OCI-M2 (cell line): ENCODE results near the gene FGF18.

Source experiments
- DNase-seq: peaks from one replicate; lab custom pipeline; 2025; ENCODE audit not compliant: unreplicated experiment; lab: John Stamatoyannopoulos, UW

FGF18 gene

GRCh38 chr5:171464829-171465228 lies 45.4 kb downstream of the FGF18 start:
- no peak for DNase-seq

GRCh38 chr5:171467107-171467506 lies 47.7 kb downstream of the FGF18 start:
- no peak for DNase-seq

DNA sequence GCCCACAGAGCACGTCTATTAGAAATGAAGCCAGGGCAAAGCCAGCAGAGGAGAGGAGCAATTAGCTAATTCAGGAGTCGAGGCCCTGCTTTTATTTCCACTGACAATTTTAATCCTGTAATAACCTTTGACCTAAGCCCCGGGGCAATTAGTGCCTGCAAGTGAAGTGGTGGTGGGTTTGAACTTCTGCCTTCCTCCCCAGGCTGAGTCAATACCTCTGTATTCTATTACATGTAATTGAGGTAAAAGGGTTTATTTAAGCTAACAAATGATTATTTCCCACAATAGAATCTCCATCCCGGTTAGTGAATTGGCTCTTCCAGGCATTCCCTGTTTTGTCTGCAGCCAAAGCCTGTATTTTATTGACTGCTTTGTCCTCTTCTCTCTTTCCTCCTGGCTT lies 49.9 kb downstream of the FGF18 start:
- DNase-seq, result no peak

DNA sequence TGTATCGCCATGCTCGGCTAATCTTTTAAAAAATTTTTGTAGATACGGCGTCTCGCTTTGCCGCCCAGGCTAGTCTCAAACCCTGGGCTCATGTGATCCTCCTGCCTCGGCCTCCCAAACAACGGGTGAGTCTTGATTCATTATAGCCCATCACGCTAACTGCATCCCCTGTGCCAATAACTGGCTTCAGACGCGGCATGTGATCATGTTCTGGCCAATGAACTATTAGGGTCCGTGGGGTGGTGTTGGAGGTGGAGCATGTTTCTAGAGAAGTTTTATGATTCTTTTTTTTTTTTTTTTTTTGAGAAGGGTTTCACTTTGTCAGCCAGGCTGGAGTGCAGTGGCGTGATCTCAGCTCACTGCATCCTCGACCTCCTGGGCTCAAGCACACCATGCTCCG lies 51.0 kb downstream of the FGF18 start:
- no peak for DNase-seq

GRCh38 chr5:171474230-171474813 lies 54.9 kb downstream of the FGF18 start:
- no peak for DNase-seq

- DNase-seq, result no peak
These were observed 56.1 kb downstream of the FGF18 start for GRCh38 chr5:171475596-171475995.

- no peak for DNase-seq
These were observed 57.3 kb downstream of the FGF18 start for GRCh38 chr5:171476701-171477100.

- DNase-seq, result no peak
These were observed 57.7 kb downstream of the FGF18 start for GRCh38 chr5:171477101-171477500.

DNA sequence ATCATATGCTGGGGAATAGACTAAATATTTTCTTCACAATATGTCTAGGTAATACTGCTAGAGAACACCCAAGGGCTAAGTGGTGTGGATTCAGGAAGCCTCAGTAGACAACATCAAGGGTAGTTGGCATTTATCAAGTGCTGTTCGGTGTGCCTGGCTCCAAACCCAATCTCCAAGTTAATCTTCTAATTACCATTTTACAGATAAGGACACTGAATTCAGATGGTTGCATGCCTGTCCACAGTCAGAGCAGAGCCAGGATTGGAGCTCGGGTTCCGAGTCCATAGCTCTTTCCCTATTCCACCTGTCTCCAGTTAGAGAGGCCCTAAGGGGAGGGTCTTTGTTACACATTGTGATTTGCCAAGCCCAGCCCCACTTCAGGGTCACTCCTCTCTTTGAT lies 58.2 kb downstream of the FGF18 start:
- DNase-seq, result no peak

- DNase-seq, result no peak
These were observed 59.7 kb downstream of the FGF18 start for GRCh38 chr5:171478946-171479775.

- DNase-seq, result no peak
These were observed 60.3 kb downstream of the FGF18 start for GRCh38 chr5:171479776-171480125.

DNA sequence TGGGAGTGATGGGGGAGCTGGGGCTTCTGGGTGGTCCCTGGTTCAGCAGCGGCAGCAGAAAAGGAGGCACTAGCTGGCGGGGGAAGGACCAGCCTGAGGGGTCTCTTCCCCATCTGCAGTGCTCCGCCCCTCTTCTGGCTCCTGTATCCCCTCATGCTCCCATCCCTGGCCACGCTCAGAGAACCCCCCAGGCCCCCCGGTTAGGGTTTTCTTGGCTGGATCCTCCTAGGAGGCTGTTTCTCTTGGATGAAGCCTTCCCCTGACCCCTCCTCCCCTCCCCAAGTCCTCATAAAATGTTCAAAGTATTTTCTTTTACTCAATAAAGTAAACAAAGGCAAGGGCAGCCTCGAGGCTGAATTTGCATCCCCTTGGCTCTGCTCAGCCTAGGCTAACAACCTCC lies 60.8 kb downstream of the FGF18 start:
- no peak for DNase-seq

DNA sequence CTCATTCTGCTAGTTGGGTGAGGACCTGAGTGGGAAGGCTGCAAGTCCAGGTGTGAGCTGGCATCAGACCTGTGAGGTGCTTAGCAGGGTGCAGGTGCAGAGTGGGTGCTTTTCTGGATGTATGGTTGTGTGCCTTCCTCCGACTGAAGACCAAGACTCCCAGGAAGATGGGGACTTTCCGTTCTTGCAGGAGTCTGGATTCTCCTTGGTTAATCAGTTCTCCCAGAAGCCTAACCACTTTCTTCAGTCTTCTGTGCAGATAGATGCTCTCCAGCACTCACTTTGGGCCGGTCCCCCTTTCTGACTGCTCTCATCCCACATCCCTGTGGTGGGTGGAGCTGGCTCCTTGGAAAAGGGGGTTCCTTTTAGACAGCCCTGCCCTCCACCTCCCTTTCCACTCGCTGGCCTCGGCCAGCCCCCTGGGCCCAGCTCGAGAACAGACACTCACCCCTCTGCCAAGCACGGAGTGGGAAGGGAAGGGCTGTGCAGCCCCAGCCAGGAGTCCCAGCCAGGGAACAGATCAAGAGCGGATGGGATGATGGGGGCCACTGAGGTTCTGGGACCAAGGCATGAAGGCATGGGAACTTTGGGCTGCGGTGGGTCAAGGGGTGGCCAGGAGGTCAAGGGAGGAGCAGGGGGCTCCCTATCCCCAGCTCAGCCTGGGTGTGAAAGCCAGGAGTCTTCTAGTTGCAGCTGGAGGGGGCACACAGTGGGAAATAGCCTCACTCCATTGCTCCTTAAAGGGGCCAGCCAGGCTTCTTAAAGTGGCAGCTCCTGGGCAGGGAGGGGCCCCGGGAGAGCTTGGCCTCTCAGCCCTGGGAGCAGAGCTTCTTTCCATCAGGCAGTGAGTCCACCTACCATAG lies 62.4 kb downstream of the FGF18 start:
- no peak for DNase-seq

DNA sequence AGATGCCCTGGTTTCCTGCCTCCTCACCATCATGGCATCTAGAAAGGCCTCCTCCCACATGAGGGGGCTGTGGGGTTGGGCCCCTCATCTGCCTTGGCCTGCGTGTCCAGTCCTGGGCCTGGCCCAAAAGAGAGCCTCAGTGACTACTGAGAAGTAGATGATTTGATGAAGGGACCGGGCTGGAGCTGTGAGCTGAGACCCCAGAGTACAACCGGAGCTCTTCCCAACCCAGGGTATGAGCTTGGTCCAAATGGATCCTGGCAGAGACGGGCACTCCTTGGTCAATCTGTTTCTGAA lies 62.9 kb downstream of the FGF18 start:
- no peak for DNase-seq

DNA sequence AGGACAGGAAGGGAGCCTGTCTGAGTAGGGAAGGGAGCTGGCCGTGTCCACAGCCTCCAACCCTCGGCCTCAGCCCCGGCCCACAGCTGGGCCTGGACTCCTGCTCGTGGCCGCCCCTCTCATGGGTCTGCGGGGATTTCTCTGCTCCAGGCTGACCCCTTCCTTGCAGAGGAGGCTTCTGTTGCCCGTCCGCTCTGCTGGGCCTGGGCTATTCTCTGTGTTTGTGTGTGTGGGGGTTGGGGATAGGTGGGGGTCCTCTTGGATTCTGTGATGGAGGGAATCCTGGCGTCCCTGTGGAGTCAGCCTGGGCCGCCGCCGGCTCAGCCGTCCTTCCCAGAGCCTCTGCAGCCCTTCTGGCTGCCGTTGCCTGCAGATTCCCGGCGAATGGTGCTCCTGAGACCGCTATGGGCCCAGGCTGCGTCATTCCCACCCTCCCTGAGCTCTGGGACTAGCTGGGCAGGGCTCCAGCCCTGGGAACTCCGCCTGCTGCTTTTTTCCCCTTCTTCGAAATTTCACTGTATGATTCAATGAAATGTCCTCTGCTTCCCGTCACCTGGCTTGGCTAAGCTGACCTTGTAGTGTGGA lies 64.2 kb downstream of the FGF18 start:
- DNase-seq, result no peak

DNA sequence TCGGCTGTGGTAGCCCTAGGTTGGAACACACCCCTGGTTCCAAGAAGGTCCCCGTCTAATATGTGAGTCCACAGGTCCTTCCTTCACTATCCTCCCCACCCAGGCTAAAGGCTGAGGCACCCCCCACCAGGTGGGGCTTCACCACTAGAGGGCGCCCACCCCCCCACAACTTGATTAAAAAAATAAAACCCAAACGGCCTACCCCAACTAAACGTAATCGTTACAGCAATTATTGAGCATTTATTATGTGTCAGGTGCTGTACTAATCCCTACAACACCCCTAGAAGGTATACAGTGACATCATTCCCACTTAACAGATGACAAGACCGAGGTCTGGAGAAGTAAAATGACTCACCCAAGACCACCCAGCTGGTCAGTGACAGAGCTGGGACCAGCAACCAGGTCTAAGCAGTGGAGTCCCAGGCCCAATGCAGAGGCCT lies 65.0 kb downstream of the FGF18 start:
- no peak for DNase-seq

- no peak for DNase-seq
These were observed 66.2 kb downstream of the FGF18 start for GRCh38 chr5:171485668-171486067.

DNA sequence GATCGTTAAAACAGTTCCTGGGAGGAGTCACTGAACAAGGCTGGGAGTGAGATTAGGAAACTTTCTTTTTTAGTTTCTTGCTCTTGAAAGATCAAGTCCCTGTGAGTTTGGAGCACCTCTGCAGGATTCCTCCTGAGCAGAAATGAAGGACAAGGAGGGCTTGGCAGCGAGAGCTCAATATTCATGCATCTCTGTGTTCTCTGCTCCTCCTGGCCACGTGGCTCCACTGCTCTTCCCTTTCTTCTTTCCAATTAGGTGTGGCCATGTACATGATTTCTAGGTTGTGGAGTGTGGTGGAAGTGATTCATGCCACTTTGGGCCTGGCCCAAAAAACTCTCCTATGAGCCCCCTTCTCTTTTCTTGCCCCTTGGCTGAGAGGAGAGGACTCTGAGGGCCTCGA lies 67.2 kb downstream of the FGF18 start:
- DNase-seq, result no peak

DNA sequence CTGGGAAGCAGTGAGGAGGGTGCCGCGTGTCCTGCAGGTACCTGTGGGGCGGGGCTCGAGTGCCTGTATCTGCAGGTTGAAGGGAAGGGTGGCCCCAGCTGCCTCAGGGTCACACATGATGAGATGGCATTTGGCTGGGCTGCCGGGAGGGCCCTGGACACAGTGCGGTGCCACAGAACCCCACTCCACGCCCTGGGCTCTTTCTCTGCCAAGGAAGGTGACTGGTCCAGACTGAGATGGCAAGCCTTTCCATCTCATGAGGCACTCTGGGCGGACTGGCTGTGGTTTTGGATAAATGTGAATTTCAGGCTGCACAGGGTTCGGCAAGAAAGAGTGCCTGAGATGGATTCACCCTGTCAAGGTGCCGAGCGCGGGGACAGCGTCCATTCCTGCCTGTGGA lies 69.4 kb downstream of the FGF18 start:
- no peak for DNase-seq

DNA sequence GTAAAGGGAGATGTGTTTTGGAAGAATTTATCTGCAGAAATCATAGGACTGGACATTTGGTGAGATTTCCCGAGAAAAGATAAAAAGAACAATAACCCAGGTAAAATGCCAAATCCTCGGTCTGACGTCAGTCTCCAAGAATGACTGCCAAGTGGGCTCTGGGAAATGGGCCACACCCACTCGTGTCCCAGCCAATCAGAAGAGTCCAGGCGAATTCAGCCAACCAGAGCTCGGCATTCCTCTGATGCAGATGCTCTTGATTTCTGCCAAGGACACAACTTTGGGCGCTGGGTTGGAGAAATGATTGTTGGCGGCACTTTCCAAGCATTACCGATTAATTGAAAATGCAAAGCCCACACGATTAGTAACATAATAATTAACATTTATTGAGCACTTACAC lies 73.3 kb downstream of the FGF18 start:
- no peak for DNase-seq

DNA sequence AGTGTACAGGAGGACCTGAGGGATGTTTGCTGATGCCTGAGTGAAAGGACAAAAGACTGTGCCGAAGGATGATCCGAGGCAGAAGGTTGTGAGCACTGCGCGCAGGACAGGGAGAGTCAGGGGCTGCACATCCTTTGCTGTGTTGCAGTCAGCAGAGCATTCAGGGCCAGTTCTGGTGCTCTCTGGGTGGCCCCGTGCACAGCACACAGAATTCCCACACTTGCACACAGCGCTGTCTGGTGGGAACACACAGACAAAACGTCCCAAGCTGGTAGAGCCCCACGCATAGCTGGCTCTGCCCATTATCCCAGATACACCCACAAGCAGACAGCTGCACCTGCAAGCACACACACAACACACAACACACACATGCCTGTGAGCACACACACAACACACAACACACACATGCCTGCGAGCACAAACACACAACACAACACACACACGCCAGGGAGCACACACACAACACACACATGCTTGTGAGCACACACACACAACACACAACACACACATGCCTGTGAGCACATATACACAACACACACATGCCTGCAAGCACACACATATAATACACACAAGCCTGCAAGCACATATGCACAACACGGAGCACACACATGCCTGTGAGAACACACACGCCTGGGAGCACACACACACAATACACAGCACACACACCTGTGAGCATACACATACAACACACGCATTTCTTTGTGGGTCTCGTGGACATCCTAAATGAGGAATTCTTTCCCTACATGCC lies 74.4 kb downstream of the FGF18 start:
- DNase-seq, result no peak
